Measurements from ENCODE around the gene FAM193B. TPM values are rescaled to one million over a fixed set of nuclear protein-coding genes. Genes with fewer than 3 reads are reported as not detected.
A peak's percentile ranks its signal among the peaks of the same experiment; 100 is the strongest.

Gene FAM193B
- total and polyA plus RNA-seq, 9 of the 15 experiments (the other 6 are each of a cell fraction or from before 2014, with no cell fraction given), result 4.4 to 76.4 (median 37.3) TPM

DNA sequence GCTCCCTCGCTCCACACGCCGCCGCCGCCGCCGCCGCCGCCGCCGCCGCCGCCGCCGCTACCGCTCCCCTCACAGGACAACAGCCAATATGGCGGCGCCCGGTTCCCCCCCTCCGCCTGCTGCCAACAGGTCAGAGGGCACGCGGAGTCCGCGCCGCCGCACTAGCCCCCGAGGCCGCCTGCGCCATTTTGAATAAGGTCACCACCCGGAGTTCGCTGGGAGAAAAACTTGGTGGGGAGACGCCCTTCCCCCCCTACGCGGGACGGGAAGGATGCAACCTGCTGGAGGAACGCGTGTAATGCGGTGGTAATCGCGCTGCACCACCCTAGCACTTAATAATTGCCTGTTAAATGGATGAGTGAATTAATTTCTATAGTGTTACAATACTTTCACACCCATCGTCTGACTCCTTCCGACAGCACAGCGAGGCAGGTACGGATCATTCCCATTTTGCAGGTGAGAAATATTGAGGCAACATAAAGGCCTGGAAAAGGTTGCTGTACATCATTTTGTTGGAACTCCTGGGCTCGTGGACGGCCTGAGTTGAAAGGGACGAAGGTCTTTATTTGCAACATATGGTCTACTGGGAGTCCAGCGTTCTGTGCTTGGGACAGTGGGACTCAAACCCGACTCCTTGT is at the start of gene FAM193B (continued):
- TF ChIP-seq NRF1 (conservative IDR thresholded peaks at IDR 0.05 in 1 of 2, IDR thresholded peaks at IDR 0.05 in 1 of 2) (peak; percentile 80 to 86), TCF3 (CRISPR knock-in tag; IDR thresholded peaks at IDR 0.05) (peak; percentile 19; the same call in 1 of the 2 replicates), HDAC2 (IDR thresholded peaks at IDR 0.05) (peak; percentile 93), TAL1 (IDR thresholded peaks at IDR 0.05) (no peak), SMAD2 (IDR thresholded peaks at IDR 0.05; ENCODE audit: low read depth, low read length) (no peak), HDAC1 (IDR thresholded peaks at IDR 0.05) (peak in 1 of 2 experiments; percentile 67; a peak in 2 of 4 replicates), ZNF785 (CRISPR knock-in tag; IDR thresholded peaks at IDR 0.05) (no peak), ZNF644 (tag; IDR thresholded peaks at IDR 0.05; ENCODE audit: low read depth) (no peak; the same call in 1 of the 2 replicates), ZNF3 (CRISPR knock-in tag; IDR thresholded peaks at IDR 0.05) (no peak), PCBP1 (IDR thresholded peaks at IDR 0.05; ENCODE audit: low read depth, low read length, poor library complexity, severe bottlenecking) (no peak), ZNF324 (CRISPR knock-in tag; IDR thresholded peaks at IDR 0.05) (no peak), PPARD (CRISPR knock-in tag; IDR thresholded peaks at IDR 0.05) (no peak), RNF2 (IDR thresholded peaks at IDR 0.05) (no peak), ZBTB49 (CRISPR knock-in tag; IDR thresholded peaks at IDR 0.05; ENCODE audit: borderline replicate concordance) (no peak), KLF16 (IDR thresholded peaks at IDR 0.05) (no peak), ETS1 (conservative IDR thresholded peaks at IDR 0.05; ENCODE audit: control insufficient read depth, low read depth, low read length) (peak; percentile 81), KAT8 (IDR thresholded peaks at IDR 0.05; ENCODE audit: low read depth) (no peak), ZFP36 (IDR thresholded peaks at IDR 0.05; ENCODE audit: low read depth, low read length, partially characterized antibody) (no peak), SP2 (IDR thresholded peaks at IDR 0.05; ENCODE audit: extremely low read depth, low read depth, low read length, poor library complexity, severe bottlenecking) (no peak), MTA1 (IDR thresholded peaks at IDR 0.05; ENCODE audit: borderline replicate concordance) (0 out of 2 replicates have a peak, but pooled peaks have one; percentile 37)
- TF ChIP-seq, protein P1, sequence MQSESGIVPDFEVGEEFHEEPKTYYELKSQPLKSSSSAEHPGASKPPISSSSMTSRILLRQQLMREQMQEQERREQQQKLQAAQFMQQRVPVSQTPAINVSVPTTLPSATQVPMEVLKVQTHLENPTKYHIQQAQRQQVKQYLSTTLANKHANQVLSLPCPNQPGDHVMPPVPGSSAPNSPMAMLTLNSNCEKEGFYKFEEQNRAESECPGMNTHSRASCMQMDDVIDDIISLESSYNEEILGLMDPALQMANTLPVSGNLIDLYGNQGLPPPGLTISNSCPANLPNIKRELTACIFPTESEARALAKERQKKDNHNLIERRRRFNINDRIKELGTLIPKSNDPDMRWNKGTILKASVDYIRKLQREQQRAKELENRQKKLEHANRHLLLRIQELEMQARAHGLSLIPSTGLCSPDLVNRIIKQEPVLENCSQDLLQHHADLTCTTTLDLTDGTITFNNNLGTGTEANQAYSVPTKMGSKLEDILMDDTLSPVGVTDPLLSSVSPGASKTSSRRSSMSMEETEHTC (IDR thresholded peaks at IDR 0.05), result no peak
- TF ChIP-seq, protein P2, sequence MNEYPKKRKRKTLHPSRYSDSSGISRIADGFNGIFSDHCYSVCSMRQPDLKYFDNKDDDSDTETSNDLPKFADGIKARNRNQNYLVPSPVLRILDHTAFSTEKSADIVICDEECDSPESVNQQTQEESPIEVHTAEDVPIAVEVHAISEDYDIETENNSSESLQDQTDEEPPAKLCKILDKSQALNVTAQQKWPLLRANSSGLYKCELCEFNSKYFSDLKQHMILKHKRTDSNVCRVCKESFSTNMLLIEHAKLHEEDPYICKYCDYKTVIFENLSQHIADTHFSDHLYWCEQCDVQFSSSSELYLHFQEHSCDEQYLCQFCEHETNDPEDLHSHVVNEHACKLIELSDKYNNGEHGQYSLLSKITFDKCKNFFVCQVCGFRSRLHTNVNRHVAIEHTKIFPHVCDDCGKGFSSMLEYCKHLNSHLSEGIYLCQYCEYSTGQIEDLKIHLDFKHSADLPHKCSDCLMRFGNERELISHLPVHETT (CRISPR knock-in tag; conservative IDR thresholded peaks at IDR 0.05 in 1 of 2, IDR thresholded peaks at IDR 0.05 in 1 of 2), result peak in 1 of 2 experiments; percentile 97; a peak in 2 of 4 replicates

Data from K562 (cell line).